Effector CD8-positive, alpha-beta T cell (primary cell): ENCODE results near the gene AFF3.
"Not testable (repeated sequence)": the region's sequence is repeated elsewhere in the genome, so short reads cannot be mapped to it uniquely, and the experiment has no call there.

Source experiments
- DNase-seq: peaks from one replicate; lab custom pipeline; 2025; lab: John Stamatoyannopoulos, UW

AFF3 gene

GRCh38 chr2:99757611-99758114, 384.7 kb downstream of the AFF3 start:
- DNase-seq: no peak

- DNase-seq: no peak
These were observed 386.3 kb downstream of the AFF3 start for GRCh38 chr2:99756059-99756458.

GRCh38 chr2:99754210-99754609, 388.2 kb downstream of the AFF3 start:
- no peak for DNase-seq

- no peak for DNase-seq
These were observed 388.9 kb downstream of the AFF3 start for GRCh38 chr2:99753505-99753904.

- no peak for DNase-seq
These were observed 394.0 kb downstream of the AFF3 start for GRCh38 chr2:99748344-99748743.

GRCh38 chr2:99747842-99748241, 394.5 kb downstream of the AFF3 start:
- no peak for DNase-seq

- no peak for DNase-seq
These were observed 399.2 kb downstream of the AFF3 start for GRCh38 chr2:99743146-99743545.

- no peak for DNase-seq
These were observed 404.9 kb downstream of the AFF3 start for GRCh38 chr2:99737537-99737936.

GRCh38 chr2:99735753-99736152, 406.6 kb downstream of the AFF3 start:
- no peak for DNase-seq

GRCh38 chr2:99735314-99735713, 407.1 kb downstream of the AFF3 start:
- DNase-seq: not testable (repeated sequence)

- DNase-seq: no peak
These were observed 408.2 kb downstream of the AFF3 start for GRCh38 chr2:99734236-99734635.

GRCh38 chr2:99729104-99730025, 413.0 kb downstream of the AFF3 start:
- DNase-seq: no peak

- no peak for DNase-seq
These were observed 414.2 kb downstream of the AFF3 start for GRCh38 chr2:99728166-99728565.

- DNase-seq: no peak
These were observed 415.2 kb downstream of the AFF3 start for GRCh38 chr2:99727199-99727598.

- DNase-seq: no peak
These were observed 415.7 kb downstream of the AFF3 start for GRCh38 chr2:99726691-99727090.

- no peak for DNase-seq
These were observed 416.6 kb downstream of the AFF3 start for GRCh38 chr2:99725820-99726219.

GRCh38 chr2:99722476-99722875, 419.9 kb downstream of the AFF3 start:
- no peak for DNase-seq

GRCh38 chr2:99719102-99719501, 423.3 kb downstream of the AFF3 start:
- no peak for DNase-seq

GRCh38 chr2:99715956-99716355, 426.4 kb downstream of the AFF3 start:
- no peak for DNase-seq

- DNase-seq: no peak
These were observed 428.0 kb downstream of the AFF3 start for GRCh38 chr2:99714349-99714748.

- no peak for DNase-seq
These were observed 431.2 kb downstream of the AFF3 start for GRCh38 chr2:99711144-99711543.

- DNase-seq: no peak
These were observed 431.7 kb downstream of the AFF3 start for GRCh38 chr2:99710721-99711120.

- DNase-seq: no peak
These were observed 433.2 kb downstream of the AFF3 start for GRCh38 chr2:99709229-99709628.

- no peak for DNase-seq
These were observed 434.2 kb downstream of the AFF3 start for GRCh38 chr2:99708231-99708630.
